IPS DF 4.7 (cell line): ENCODE measurements around the gene C19orf85.

Experiments used
- DNase-seq: peaks from one replicate; pipeline ENCODE4 v3.0.0-alpha.2; 2013; ENCODE audit warnings: low spot score; ENCODE audit errors: extremely low read depth

Gene C19orf85

DNA sequence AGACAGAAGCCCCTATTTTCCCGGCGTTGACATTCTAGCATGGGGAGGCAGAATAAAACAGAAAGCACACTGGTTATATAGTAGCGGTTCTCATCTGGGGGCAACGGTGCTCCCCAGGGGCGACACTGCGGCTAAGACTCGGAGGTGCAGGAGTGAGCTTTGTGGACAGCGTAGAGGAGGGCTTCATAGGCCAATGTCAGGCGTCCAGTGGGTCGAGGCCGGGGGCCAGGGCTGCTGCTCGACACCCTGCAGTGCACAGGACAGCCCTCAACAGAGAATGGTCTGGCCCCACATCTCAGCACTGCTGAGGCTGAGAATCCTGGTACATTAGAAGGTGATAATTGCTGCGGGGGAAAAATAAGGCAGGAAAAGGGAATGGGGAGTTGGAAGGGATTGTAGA is 13.4 kb upstream of the C19orf85 start:
- DNase-seq = no peak

DNA sequence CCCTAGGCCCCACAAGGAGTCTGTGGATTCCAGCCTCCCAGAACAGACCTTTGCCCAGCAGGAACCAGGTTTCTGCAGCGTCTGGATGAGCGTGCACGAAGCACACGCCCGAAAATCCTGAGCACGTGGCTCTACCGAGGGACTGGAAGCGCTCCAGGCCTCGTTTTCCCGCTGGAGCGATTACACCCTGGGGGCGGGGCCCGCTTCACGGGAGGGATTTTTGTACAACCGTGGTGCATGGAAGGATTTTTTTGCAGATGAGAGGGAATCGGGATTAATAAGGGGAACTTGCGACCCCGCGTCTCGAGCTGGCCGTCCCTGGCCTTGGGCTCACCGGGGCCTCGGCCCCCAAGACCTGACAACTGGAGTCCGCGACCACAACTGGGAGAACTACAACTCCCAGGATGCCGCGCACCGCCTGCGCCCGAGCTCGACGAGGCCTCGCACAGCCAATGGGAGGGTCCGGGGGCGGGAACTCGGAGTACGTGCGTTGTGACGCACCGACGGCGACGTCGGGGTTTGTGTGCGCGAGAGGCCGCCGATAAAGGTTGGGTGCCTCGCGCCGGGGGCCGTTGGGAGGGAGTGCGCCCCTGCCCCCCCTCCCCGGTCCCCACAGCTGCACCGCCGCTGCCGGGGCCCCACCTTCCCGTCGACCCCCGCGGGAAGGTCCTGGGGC is 11.7 kb upstream of the C19orf85 start, which contains the start of gene ZNF628:
ZNF628 (plus strand) TSS at position 518 of the 676 bp plus-strand sequence. CDS start 3,294 bp downstream, outside the sequence.
- peak; percentile 81 for DNase-seq

DNA sequence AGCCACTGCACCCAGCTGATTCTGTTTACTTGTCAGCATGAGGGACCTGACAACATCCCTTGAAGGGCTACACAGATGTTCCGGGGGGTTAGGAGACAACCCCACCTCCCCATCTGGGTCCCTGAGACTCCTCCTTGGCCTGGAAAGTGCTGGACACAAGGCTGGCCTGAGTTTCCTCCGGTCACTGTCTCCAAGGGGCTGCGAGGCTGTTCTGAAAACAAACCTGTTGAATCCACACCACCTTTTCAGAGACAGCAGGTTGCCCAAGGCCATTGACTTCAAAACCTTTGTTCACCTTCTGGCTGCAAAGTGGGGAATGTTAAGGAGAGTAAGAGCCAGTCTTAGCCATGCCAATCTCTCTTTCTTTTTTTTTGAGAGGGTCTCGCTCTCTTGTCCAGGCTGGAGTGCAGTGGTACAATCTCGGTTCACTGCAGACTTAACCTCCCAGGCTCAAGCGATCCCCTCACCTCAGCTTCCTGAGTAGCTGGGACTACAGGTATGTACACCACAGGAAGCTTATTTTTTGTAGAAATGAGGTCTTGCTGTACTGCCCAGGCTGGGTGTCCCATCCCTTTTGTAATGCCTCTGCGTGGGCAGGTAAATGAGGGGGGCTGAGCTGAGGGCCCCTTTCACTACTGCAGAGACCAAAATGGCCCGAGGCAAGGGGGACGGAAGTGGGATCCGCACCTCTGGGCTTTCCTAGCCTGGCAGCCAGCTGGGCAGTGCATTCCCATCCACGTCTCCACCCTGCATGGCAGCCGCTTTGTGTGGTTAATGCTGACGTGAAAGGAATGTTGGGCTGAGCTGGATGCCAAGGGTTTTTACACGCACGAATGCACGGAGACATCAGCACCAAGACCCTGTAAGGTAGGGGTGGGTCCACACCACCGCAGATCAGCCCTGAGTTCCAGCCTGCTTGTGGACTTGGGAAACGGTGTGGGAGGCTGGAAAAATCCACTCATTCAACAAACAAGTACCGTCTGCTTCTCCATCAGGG is 10.0 kb upstream of the C19orf85 start:
- no peak for DNase-seq

DNA sequence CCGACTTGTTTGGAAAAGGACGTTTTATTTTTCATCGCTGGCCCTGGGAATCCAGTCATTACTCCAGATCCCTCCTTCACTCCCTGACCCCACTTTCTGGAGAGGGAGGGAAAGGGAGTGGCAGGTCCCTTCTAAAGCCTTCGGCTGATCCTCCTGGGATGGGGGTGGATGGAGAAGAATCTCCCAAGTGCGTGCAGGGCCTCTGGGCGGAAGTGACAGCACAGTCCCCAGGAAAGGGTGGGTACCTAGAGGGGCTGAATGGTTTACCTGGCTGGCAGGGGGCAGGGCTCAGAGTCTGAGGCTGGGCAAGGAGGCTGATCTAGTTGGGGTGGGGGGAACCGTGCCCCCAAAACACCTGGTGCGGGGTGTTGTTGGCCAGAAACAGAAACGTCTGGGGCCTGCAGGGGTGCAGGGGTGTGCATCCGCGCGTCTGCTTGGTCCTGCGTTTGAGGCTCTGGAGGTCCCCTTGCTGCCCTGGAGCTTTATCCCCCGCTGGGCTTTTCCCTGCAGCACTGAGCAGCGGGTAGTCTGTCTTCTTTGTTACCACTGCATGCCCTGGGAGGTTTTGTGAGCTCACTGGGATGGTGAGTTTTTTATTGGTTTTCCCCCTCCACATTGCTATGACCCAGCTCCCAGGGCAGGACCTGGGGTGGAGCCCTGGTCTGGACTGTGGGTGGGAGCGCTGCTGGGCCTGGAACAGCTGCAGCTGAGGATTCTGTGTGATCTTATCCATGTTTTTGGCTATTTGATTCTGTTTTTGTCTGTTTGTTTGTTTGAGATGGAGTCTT is 8.9 kb upstream of the C19orf85 start:
- no peak for DNase-seq

DNA sequence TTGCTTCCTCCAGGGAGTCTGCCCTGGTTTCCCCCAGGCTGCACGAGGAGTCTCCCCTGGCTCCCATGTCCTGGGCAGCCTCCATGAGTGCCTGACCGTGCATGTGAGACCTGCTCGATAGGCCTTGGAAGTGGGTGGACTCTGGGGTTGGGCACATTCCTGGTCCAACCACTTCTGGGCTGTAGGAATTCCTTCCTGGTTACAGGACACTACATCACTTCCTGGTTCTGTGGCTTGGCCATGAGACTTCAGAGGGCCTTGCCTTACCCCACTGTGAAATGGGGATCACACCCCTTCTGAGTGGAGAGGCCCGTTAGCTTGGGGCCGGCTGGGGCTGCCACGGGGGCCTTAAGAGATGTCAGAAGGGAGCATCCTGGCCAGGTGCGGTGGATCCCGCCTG is 7.9 kb upstream of the C19orf85 start:
- no peak for DNase-seq

GRCh38 chr19:55471266-55471665 is 6.7 kb upstream of the C19orf85 start:
- DNase-seq = no peak

GRCh38 chr19:55468054-55468393 is 3.5 kb upstream of the C19orf85 start:
- no peak for DNase-seq

GRCh38 chr19:55467236-55468053 is 2.9 kb upstream of the C19orf85 start:
- DNase-seq = no peak

GRCh38 chr19:55466241-55466614 is 1.7 kb upstream of the C19orf85 start:
- no peak for DNase-seq

GRCh38 chr19:55465460-55466240 is 1.1 kb upstream of the C19orf85 start:
- no peak for DNase-seq

GRCh38 chr19:55464039-55464661 is 401 bp downstream of the C19orf85 start:
- no peak for DNase-seq

DNA sequence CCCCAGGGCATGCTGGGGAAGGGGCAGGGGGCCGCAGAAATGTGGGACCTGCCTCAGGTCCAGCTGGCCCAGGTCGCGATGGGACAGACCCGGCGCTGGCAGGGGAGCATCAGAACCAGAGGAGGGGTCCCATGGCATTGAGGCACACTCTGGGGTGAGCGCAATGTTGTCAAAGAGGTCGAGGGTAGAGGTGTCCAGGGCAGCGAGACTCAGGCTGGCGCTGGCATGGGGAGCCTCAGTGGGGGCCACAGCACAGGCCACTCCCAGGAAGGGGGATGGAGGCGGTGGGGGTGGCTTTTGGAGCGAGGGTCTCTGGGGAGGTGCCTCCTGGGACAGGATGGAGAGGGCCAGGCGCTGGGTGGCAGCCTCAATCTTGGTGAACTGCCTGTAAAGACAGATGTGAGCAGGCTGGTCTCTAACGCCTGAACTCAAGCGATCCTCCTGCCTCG is 944 bp downstream of the C19orf85 start:
- no peak for DNase-seq

DNA sequence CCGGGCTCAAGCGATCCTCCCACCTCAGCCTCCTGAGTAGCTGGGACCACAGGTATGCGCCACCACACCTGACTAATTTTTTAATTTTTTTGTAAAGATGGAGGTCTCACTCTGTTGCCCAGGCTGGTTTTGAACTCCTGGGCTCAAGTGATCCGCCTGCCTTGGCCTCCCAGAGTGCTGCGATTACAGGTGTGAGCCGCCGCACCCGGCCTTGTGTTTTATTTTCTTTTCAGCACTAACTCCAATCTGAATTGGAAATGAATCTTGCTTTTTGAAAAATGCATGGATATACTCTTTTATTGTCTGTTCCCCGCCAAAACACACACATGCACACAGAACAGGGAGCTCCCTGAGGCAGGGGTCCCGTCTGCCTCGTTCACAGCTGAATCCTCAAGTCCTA is 1.8 kb downstream of the C19orf85 start:
- DNase-seq = no peak

GRCh38 chr19:55461974-55462626 is 2.5 kb downstream of the C19orf85 start:
- DNase-seq = no peak

- DNase-seq = peak; percentile 95
Observed at GRCh38 chr19:55461259-55461973, 3.1 kb downstream of the C19orf85 start, which contains the start of gene ISOC2. Gene ISOC2, minus strand, starts transcription at chr19:55461642. Its CDS starts 5,156 bp downstream, at chr19:55456486.

DNA sequence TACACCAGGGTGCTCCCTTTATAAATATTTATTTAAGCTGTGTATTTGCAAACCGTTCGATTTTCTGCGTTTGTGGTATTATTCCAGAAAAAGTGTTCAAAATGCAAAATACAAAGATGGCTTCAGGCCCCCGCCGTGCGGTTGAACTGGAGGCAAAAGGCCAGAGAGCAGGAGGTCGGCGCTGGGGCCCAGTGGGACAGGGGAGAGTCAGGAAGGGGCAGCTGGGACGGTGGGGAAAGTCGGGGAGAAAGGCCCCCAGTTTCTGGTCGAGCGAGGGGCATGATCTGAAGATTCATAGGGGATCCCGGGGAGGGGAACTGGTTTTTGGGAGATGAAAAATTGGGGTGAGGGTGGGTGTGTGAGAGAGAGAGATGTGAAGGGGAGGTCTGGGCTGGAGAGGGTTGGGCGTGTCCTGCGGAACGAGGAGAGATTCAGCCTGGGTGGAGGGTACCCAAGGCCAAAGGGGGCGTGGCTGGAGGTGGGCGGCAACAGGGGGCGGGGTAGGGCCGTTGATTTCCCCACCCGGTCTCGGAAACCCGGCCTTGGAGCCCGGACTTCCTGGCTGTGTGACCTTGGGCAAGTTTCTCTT is 3.8 kb downstream of the C19orf85 start:
- DNase-seq = no peak

- DNase-seq = no peak
Observed at GRCh38 chr19:55459950-55460657, 4.4 kb downstream of the C19orf85 start.
